HG03565 (cell line): ENCODE results near the gene CD28.
"Not testable (repeated sequence)": the region's sequence is repeated elsewhere in the genome, so short reads cannot be mapped to it uniquely, and the experiment has no call there.

ENCODE experiments used
- ATAC-seq: cut with Tn5 transposase; IDR thresholded peaks from one replicate; pipeline ENCODE4 v1.9.1; 2021; ENCODE audit warnings: mild to moderate bottlenecking, moderate library complexity; ENCODE audit not compliant: unreplicated experiment

Gene CD28

GRCh38 chr2:203685789-203686420 lies 20.5 kb upstream of the CD28 start:
- no peak for ATAC-seq

- ATAC-seq, result no peak
Observed at GRCh38 chr2:203687165-203687564, 19.3 kb upstream of the CD28 start.

GRCh38 chr2:203688798-203689197 lies 17.6 kb upstream of the CD28 start:
- ATAC-seq, result peak; percentile 51

- ATAC-seq, result no peak
Observed at GRCh38 chr2:203689426-203690116, 16.9 kb upstream of the CD28 start.

- no peak for ATAC-seq
Observed at GRCh38 chr2:203690117-203690431, 16.4 kb upstream of the CD28 start.

GRCh38 chr2:203690441-203691047 lies 15.9 kb upstream of the CD28 start:
- ATAC-seq, result no peak

GRCh38 chr2:203691149-203691548 lies 15.3 kb upstream of the CD28 start:
- ATAC-seq, result no peak

- ATAC-seq, result no peak
Observed at GRCh38 chr2:203692031-203692710, 14.3 kb upstream of the CD28 start.

- no peak for ATAC-seq
Observed at GRCh38 chr2:203693242-203693879, 13.1 kb upstream of the CD28 start.

GRCh38 chr2:203694191-203694590 lies 12.2 kb upstream of the CD28 start:
- ATAC-seq, result no peak

GRCh38 chr2:203697190-203697589 lies 9.2 kb upstream of the CD28 start:
- no peak for ATAC-seq

- ATAC-seq, result not testable (repeated sequence)
Observed at GRCh38 chr2:203697763-203698162, 8.7 kb upstream of the CD28 start.

- not testable (repeated sequence) for ATAC-seq
Observed at GRCh38 chr2:203698410-203698809, 8.0 kb upstream of the CD28 start.

- ATAC-seq, result no peak
Observed at GRCh38 chr2:203704430-203704829, 2.0 kb upstream of the CD28 start.

- no peak for ATAC-seq
Observed at GRCh38 chr2:203705178-203705577, 1.3 kb upstream of the CD28 start.

GRCh38 chr2:203707530-203707929 lies 1.1 kb downstream of the CD28 start:
- ATAC-seq, result no peak

- no peak for ATAC-seq
Observed at GRCh38 chr2:203708846-203709396, 2.5 kb downstream of the CD28 start.

GRCh38 chr2:203709416-203710040 lies 3.1 kb downstream of the CD28 start:
- no peak for ATAC-seq

- no peak for ATAC-seq
Observed at GRCh38 chr2:203710226-203710625, 3.8 kb downstream of the CD28 start.

GRCh38 chr2:203710952-203711351 lies 4.5 kb downstream of the CD28 start:
- ATAC-seq, result no peak

- no peak for ATAC-seq
Observed at GRCh38 chr2:203711399-203711798, 5.0 kb downstream of the CD28 start.
